CD1c-positive myeloid dendritic cell (primary cell): ENCODE results near the gene PTPRE.

Source experiments
- DNase-seq: peaks from one replicate; pipeline ENCODE4 v3.0.0-alpha.2; 2016; ENCODE audit errors: extremely low spot score

Gene PTPRE

DNA sequence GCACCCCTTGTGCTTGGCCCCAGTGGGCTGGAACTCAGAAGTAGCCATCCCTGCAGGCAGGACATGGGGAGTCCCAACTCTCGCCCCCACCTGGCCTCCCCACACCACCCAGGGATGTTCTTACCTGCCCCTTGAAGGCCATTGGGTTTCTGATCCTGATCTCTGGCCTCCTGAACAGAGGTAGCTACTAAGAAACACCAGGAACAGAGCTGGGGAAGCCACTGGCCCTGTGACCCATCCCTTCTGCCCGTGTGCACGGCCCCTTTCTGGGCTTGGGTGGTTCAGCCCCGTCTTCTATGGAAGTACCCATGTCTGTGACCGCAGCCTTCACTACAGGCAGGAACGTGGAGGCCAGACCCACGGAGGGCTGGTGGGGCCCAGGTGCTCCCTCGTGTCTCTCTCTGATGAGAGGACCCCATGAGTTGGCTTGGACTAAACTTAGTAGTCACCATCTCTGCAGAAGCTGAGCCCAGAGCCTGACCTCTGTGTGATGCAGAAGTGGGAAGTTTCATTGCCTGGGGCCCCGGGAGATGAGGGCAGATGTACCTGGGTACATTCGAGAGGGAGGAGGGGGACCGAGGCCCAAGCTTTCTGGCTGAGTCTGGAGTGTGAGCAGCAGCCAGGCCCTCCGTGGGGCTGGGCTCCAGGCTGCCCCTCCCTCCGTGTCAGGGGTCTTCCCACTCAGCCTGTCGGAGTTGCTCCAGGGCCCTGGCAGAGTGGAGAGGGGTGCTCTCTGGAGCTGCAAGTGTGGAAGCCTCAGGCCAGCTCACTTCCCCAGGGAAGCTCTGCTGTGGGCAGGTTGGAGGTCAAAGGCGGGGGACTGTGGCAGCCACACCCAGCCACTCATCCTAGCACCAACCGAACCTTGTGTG is 138.3 kb downstream of the PTPRE start:
- DNase-seq: peak; percentile 67

DNA sequence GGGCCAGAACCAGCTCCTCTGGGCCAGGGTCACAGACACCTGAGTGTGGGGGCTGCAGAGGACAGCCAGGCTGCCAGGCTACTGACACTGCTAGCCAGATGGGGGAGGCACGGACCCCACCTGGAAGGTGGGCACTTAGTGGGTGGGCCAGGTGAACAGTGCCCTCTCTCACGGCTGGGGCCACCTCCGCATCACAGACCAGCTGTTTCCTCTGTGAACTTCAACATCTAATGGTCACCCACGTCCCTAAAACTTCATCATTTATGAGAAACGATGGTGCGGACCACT is 138.9 kb downstream of the PTPRE start:
- no peak for DNase-seq

DNA sequence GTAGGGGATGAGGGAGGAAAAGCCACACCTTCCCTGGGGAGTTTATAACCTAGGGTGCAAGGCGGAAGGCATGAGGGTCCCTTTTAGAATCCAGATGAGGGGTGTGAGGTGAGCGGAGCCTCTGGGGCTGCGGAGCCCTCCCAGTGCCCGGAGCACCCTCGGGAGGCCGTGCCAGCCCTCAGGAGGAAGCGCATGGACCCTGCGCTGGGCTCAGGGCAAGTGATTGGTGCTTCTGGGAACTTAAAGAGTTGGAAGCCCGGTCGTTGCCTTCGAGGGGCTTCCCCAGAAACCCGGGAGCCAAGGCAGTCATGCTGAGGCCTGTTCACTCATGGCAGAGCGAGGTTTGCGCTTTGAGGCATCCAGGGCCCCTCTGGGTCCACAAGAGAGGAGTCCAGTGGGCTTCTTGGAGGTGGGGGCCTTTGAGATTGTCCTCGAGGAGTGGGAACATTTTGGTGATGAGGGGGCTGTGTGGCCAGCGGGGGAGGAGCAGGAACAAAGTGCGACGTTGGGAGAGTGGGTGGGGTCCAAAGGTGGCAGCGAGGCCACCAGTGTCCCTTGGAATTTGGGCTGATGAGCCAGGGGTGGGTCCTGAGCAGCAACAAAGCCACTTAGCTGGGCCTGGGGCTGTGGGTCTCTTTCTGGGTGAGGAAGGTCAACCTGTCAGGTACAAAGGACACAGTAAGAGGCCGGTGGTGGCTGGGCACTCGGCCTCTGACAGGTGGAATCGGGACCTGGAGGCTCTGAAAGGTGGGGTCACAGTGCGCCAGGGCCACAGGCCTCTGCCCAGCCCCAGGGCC is 139.5 kb downstream of the PTPRE start:
- no peak for DNase-seq

DNA sequence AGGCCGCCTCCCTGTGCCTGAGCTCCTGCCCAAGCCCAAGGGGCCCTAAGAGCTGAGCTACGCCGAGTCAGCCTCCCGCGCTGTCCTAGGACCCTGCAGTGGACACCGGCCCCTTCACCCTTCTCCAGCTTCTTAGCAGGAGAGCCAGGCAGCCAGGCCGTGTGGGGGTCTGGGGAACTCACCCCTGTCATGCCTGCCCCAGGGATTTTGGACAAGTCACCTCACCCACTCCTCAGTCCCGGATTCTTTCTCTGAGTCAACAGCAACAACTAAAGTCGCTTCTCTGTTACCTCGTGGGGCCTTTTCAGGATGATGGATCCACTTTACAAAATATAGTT is 140.0 kb downstream of the PTPRE start:
- DNase-seq: no peak

DNA sequence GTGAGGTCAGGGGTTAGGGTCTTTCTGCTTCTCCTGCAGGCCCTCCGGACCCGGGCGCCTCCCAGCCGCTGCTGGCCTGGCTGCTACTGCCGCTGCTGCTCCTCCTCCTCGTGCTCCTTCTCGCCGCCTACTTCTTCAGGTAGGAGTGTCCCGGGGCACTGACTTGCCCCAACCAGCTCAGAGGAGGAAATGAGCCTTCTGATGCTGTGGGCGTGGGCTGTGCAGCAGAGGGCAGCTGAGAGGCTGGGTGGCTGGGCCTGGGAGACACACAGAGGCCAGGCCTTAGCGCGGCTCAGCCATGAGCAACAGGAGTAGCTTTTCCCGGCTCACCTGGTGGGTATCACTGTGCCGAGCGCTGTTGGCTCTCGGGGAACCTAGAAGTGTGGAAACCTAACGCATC is 140.4 kb downstream of the PTPRE start:
- DNase-seq: peak; percentile 96

DNA sequence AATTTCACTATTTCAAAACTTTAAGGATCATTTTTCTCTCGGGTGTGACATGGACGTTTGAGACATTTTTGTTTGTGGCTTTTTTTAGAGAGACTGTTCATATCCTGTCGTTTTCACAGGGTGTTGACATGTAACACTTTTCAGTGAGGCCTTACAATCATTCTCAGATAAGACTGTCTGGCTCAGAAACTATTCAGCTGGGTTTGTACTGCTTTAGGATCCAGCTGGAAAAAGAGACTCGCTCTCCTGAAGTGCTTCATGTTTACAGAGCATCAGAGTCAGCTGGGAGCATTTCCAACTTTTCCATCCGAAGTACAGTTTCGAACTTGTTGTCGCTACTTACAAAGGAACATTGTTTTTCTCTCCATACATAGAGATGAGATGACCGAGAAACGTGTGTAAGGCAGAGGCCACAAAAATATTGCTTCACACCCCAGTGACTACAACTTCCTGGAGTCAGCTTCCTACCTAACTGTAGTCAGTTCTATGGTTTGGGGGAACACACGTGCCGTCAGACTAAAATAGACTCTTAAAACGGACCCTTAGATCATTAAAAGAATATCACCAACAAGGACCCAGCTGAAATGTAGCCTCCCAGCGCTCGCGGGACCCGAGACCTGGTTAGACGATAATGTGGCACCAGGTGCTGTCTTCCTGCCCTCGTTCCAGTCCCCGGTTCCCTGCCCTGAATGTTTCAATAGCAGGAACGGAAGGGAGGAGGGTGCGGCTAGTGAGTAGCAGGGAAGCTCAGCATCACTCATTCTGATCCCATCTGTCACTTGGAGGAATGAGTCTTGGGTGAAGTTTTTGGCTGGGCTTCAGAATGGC is 141.3 kb downstream of the PTPRE start:
- DNase-seq: peak; percentile 69

DNA sequence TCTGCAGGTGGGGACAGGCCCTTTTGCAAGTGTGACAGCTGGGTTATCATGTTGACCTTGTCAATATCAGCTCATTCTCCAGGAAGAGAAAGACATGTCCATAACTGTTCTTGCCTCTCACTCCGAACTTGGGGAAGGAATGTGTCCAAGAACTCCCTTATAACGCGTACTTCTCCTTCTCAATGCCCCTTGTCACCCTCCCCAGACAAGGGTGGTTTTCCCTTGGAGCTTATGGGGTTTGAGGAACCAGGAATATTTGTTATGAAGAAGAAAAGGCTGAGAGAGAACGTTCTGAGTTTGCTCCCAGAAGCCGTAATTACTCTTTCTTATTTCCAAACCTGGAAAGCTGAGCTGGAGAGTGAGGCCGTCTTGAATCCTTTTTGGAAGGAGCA is 141.9 kb downstream of the PTPRE start:
- peak; percentile 37 for DNase-seq

DNA sequence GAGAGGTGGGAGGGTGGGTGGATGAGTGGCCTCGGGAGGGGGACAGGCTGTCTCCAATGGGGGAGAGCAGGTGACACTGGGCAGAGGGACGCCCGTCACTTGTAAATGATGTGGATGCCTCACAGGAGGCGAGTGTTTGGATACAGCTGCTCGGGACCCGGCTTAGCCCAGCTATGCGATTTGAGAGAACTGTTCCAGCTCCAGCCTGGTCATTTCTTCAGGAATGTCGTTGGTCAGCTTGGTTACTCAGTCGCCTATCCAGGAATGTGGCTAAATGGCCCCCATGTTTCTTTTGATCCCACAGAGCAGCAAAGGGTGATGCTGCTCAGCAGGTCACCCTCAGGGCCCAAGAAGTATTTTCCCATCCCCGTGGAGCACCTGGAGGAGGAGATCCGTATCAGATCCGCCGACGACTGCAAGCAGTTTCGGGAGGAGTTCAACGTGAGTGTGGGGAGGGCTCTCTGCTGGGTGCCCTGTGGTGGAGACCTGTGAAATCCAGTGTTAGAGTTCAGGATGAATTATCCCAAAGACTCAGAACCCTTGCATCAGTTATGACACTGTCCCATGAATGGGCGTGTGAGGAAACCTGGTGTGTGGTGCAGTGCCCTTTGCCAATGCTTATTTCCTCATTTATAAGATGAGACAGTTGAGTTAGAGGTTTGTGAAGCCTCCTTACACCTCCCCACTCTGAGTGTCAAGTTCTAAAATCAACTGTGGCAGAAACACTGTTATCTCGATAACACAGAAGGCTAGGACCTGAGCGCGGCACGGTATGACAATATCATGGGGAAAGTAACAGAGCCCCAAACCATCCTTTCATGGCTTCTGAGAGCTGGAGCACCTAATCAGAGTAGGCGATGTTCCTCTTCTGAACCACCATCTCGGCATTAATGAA is 142.6 kb downstream of the PTPRE start:
- DNase-seq: peak; percentile 76

DNA sequence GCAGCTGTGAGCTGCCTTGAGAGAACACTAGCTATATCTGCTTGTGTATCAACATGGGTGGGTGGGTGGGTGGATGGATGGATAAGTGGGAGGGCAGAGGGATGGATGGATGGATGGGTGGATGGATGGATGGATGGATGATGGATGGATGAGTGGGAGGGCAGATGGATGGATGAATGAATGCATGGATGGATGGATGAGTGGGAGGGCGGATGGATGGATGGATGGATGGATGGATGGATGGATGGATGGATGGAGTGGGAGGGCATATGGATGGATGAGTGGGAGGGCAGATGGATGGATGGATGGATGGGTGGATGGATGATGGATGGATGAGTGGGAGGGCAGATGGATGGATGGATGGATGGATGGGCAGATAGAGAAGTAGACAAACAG is 143.2 kb downstream of the PTPRE start:
- no peak for DNase-seq

DNA sequence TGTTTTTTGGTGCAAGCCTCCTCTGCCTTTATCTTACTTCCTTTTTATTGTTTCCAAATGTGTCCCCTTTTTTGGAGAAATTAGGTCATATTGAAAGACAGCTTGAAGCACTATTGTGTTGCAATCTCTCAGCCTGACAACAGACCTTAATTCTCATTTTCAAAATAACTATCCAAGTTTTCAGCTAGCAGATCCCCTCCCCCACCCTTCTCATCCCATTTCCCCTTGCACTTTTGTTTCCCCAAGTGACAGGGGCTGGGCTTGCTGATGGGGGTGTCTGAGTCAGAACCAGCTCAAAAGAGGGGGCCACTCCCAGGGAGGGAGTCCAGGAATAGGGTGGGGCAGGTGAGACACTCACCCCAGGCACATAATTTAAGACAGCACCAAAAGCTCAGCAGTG is 144.0 kb downstream of the PTPRE start:
- DNase-seq: peak; percentile 93

DNA sequence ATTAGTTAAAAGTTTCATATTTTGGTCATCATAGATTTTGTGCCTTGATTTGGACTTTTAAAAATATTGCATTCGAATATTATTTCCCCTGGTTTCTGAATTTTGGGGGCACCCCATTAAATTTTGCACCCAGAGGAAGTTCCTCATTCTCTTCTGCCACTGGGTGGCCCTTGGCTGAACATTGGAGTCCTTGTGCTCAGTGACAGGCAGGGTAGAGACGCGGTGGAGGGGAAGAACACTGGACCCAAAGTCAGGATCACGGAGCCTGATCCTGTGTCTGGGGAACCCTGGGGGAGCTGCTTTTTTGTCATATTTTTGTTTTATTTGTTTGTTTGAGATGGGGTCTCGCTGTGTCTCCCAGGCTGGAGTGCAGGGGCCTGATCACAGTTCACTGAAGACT is 144.6 kb downstream of the PTPRE start:
- peak; percentile 57 for DNase-seq

DNA sequence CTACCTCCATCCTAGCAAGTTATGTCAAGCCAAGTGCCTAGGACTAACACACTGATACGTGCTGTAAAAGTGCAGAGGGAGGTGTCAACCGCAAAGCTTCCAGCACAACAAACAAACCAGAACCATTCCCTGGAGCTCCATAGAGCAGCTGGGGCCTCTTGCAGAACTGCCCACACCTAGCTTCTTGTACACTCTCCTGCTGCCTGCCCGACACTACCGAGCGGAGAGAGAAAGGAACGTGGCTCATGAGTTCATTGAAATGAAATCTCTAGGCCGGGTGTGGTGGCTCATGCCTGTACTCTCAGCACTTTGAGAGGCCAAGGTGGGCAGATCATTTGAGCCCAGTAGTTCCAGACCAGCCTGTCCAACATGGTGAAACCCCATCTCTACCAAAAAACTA is 145.8 kb downstream of the PTPRE start:
- DNase-seq: no peak

DNA sequence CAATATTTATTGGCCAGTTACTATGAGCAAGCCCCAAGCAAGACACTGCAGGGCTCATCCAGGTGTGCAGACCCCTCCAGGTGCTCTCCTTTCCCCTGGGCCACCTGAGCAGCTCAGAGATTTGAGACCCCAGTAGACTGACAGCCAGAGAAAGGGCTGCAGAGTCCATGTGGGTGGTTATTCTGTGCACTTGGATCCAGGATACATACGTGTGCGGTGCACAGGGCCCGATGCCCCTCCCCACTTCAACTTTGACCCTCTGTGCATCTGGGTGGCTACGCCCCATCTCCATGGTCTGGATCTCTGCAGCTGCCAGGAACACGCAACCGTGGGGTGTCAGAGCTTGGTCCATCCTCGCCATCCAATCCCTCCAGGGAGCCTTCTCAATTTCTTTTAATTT is 146.5 kb downstream of the PTPRE start:
- no peak for DNase-seq

DNA sequence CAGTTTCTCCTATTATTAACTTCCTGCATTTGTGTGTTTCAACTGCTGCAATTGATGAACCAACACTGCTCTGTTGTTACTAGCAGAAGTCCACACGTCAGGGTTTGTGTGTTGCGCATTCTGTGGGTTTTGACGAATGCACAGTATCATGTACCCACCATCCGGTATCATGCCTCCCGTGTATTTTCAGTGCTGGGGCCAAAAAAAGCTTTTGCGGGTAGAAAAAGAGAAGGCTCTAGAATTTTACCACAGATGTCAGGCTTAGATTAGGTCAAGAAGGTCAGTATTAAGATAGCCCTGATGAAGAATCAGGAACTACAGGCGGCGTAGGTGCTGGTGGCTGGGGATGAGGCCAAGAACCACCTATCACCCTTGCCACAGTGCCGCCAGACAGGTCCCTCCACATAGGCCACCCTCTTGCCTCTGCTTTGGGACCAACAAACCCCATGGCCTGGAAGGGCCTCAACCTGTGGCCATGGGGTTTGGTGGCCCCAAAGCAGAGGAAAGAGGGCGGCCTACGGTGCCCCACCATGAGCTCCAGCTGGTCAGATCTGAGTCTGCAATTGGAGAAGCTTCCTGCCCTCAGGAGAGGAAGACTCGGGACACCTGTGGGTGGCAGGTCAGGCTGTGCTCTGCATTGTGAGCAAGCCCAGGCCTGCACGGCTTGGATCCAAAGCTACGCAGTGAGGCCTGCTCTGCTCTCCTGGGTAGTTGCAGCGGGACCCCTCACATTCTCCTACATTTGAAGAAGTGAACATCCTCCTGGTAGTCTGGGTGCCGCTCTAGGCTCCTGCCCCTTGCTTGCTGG is 147.5 kb downstream of the PTPRE start:
- peak; percentile 88 for DNase-seq

DNA sequence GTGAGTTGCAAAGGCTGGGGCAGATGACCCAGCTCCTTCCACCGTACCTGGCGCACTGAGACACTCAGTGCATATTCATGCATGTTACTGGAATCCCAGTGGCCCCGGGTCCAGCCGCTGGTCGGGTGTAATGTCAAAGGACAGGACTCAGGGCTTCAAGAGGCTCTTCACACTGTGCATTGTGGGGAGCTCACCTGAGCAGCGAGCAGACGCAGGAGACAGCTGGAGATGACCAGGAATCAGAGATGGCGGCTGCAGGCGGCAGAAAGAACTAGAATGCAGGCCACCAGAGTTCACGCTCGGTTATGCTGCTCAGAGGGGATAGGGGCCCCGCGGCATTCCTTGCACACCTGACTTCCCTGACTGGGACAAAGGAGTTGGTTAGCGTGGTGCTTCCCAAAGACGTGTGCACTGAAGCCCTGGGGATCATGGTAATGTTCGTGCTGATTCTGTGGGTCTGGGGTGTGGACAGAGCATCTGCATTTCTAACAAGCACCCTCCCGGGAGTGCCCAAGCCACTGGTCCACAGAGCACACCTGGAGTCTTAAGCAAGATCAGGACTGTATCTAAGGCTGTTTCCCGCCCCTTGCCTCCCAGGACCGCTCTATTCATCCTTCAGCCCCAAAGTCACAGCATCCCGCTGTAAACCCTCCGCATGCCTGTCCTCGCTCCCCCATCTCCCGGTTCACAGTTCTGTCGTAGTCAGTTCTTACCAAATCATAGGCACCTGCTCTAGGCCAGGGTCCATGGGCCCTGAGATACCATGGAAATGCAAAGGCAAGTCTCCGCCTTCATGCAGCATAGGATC is 148.4 kb downstream of the PTPRE start:
- DNase-seq: no peak

DNA sequence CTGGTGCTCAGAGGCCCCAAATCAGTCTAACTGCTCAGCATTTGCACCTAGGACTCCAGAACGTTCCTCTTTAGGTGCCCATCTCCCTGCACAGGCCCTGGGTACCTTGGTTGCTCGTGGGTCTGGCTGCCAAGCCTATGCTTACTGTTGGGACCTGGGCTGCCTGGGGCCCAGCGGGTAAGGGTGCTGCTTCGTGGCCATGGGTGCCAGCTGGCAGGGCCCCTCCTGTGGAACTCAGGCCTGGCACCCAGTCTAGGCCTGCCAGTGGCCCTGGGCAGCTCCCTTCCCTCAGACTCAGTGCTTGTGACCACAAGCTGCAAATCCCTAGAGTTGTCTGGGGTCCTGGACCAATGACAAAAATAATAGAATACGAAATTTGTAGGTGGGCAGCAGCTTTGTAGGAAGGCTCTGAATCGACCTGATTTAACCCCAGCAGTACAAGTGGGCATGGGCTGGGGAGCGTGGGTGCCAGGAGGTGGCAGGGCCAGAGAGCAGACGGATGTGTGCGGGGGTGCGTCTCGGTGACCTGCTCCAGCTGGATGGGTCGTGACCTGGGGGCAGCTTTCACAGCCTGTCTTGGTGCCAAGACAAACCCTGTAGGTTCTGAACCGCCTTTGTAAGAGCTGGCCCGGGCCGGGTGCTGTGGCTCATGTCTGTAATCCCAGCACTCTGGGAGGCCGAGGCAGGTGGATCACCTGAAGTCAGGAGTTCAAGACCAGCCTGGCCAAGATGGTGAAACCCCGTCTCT is 149.6 kb downstream of the PTPRE start:
- DNase-seq: no peak

DNA sequence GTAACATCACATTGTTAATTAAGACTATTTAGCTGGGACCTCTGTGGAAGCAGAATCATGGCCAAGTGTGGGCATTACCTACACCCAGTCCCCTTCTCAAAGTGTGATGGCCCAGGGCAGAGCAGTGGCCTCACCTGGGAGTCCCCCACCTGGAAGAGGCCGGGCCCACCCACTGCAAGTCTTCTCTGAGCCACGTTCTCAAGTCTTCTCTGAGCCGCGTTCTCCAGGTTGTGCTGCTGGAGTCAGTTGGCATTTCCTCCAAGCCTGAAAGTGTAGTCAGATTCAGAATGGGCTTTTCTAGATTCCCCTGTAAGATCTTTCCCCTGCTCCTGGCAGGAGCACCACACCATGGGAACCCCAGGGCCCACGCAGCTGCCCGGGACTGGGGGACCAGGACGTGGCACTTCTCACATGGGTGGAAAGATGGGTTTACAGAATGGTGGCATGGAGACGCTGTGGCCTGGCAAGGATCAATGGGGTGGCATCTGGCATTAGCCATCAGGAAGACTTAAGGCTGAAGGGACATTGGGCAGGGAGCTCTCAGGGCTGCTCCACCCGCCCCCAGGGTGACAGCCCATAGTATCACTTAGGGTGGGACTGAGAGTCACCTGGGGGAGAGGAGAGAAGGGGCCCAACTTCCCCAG is 151.3 kb downstream of the PTPRE start:
- DNase-seq: no peak

DNA sequence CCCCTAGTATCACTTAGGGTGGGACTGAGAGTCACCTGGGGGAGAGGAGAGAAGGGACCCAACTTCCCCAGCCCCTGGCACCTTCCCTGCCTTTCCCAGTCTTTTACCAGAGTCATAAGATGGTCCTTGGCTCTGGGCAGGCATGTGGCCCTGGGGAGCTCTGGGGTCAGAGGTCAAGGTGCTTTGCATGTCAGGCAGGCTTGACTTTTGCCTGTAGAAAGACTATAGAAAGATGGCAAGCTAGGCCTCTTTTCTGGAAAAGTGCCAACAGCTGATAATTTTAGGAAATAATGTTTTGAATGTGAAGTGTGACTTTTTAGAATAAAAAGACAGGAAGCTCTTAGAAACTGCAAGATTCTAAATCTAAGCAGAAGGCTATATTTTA is 151.8 kb downstream of the PTPRE start:
- no peak for DNase-seq
